HG03025 (cell line): ENCODE measurements around the gene CLIP1.
"Not testable (repeated sequence)": the region's sequence is repeated elsewhere in the genome, so short reads cannot be mapped to it uniquely, and the experiment has no call there.

Experiments used
- ATAC-seq: cut with Tn5 transposase; IDR thresholded peaks from one replicate; pipeline ENCODE4 v1.9.1; 2021; ENCODE audit warnings: mild to moderate bottlenecking, moderate library complexity; ENCODE audit not compliant: unreplicated experiment, low FRiP score

Gene CLIP1

GRCh38 chr12:122437656-122438121 is 15.2 kb upstream of the CLIP1 start:
- no peak for ATAC-seq

GRCh38 chr12:122435186-122435585 is 12.7 kb upstream of the CLIP1 start:
- no peak for ATAC-seq

GRCh38 chr12:122429043-122429442 is 6.6 kb upstream of the CLIP1 start:
- ATAC-seq: not testable (repeated sequence)

GRCh38 chr12:122427403-122427802 is 4.9 kb upstream of the CLIP1 start:
- no peak for ATAC-seq

- ATAC-seq: no peak
Observed at GRCh38 chr12:122423258-122424165, 1.0 kb upstream of the CLIP1 start.

- ATAC-seq: no peak
Observed at GRCh38 chr12:122422730-122423257, 325 bp upstream of the CLIP1 start.

- ATAC-seq: no peak
Observed at GRCh38 chr12:122421187-122421820, 1.2 kb downstream of the CLIP1 start.

- no peak for ATAC-seq
Observed at GRCh38 chr12:122420471-122421162, 1.9 kb downstream of the CLIP1 start.

GRCh38 chr12:122419094-122419493 is 3.4 kb downstream of the CLIP1 start:
- ATAC-seq: not testable (repeated sequence)

- not testable (repeated sequence) for ATAC-seq
Observed at GRCh38 chr12:122415665-122416064, 6.8 kb downstream of the CLIP1 start.

- no peak for ATAC-seq
Observed at GRCh38 chr12:122413516-122414404, 8.7 kb downstream of the CLIP1 start.

GRCh38 chr12:122412851-122413433 is 9.5 kb downstream of the CLIP1 start:
- ATAC-seq: no peak

GRCh38 chr12:122411537-122411936 is 10.9 kb downstream of the CLIP1 start:
- ATAC-seq: no peak

GRCh38 chr12:122407208-122407607 is 15.3 kb downstream of the CLIP1 start:
- ATAC-seq: no peak

- no peak for ATAC-seq
Observed at GRCh38 chr12:122406701-122407164, 15.7 kb downstream of the CLIP1 start.

GRCh38 chr12:122403831-122404230 is 18.6 kb downstream of the CLIP1 start:
- ATAC-seq: no peak

GRCh38 chr12:122403115-122403770 is 19.2 kb downstream of the CLIP1 start:
- ATAC-seq: no peak

GRCh38 chr12:122402264-122402663 is 20.2 kb downstream of the CLIP1 start:
- no peak for ATAC-seq
